H1 (cell line): Measurements from ENCODE around the gene DOCK3. TPM values are rescaled to one million over a fixed set of nuclear protein-coding genes. Genes with fewer than 3 reads are reported as not detected.

Experiments used
- CTCF ChIA-PET: fragments of 300-600 bp; sonication (Branson Sonifier 250); formaldehyde crosslinking; loops from one replicate; lab custom pipeline; 2021; ENCODE audit not compliant: partially characterized antibody; lab: Charles Lee
- POLR2A ChIA-PET: fragments of 300-600 bp; sonication (Branson Sonifier 250); formaldehyde crosslinking; loops from one replicate; lab custom pipeline; 2021; ENCODE audit warnings: inconsistent platforms; ENCODE audit not compliant: partially characterized antibody; lab: Charles Lee
- DNase-seq, 2 experiments: peaks; one replicate each; pipeline versions ENCODE4 v3.0.0 to v3.0.0-alpha.2; 2010 to 2022; ENCODE audit warnings: low spot score in 2 of 2, low read depth in 1 of 2, mixed read lengths in 1 of 2
- FAIRE-seq: peaks from 2 replicates; lab custom pipeline; 2011; peaks lifted over from hg19 to GRCh38; lab: Jason Lieb, UNC
- H2AFZ ChIP-seq: 2 replicates; pipeline ENCODE4 v1.8.1; 2012; ENCODE audit warnings: low read length, inconsistent platforms
- H2AK5ac ChIP-seq: 2 replicates; pipeline ENCODE4 v1.6.1; 2013; ENCODE audit warnings: low read depth, low read length
- H2BK120ac ChIP-seq: replicated peaks from 2 replicates; pipeline ENCODE3; 2013; ENCODE audit warnings: low read depth, low read length, inconsistent platforms
- H2BK12ac ChIP-seq: 2 replicates; pipeline ENCODE4 v1.6.1; 2013; ENCODE audit warnings: low read depth, low read length
- H2BK15ac ChIP-seq: 2 replicates; pipeline ENCODE4 v1.6.1; 2013; ENCODE audit warnings: low read length
- H2BK20ac ChIP-seq: 2 replicates; pipeline ENCODE4 v1.6.1; 2013; ENCODE audit warnings: low read length
- H2BK5ac ChIP-seq: 2 replicates; pipeline ENCODE4 v1.6.1; 2013; ENCODE audit warnings: low read depth, low read length
- H3K14ac ChIP-seq: 2 replicates; pipeline ENCODE4 v1.6.1; 2013; ENCODE audit warnings: inconsistent platforms; ENCODE audit not compliant: insufficient read length
- H3K18ac ChIP-seq: 2 replicates; pipeline ENCODE4 v1.6.1; 2013; ENCODE audit warnings: low read length; ENCODE audit errors: extremely low read depth
- H3K23ac ChIP-seq: 2 replicates; pipeline ENCODE4 v1.6.1; 2013; ENCODE audit warnings: inconsistent platforms; ENCODE audit not compliant: insufficient read length
- H3K23me2 ChIP-seq: 2 replicates; pipeline ENCODE4 v1.6.1; 2013; ENCODE audit warnings: low read depth, low read length
- H3K27ac ChIP-seq: 2 replicates; pipeline ENCODE4 v1.6.1; 2011; ENCODE audit warnings: low read depth, low read length, inconsistent platforms
- H3K27me3 ChIP-seq, 4 experiments: replicated peaks in 1 of 4; 1 replicate in 1 of 4; 2 replicates in 3 of 4; pipeline versions ENCODE4 v1.6.1 to v1.8.1; 2011 to 2013; ENCODE audit warnings: low read length in 3 of 4, mild to moderate bottlenecking in 3 of 4, inconsistent platforms in 2 of 4, mixed read lengths in 2 of 4, moderate library complexity in 1 of 4; ENCODE audit not compliant: control insufficient read depth in 3 of 4, insufficient read depth in 3 of 4; ENCODE audit errors: extremely low read depth in 1 of 4
- H3K36me3 ChIP-seq, 4 experiments: 2 replicates each; pipeline versions ENCODE4 v1.6.1 to v1.8.1; 2011 to 2013; ENCODE audit warnings: mild to moderate bottlenecking in 4 of 4, low read length in 3 of 4, moderate library complexity in 2 of 4, control low read depth in 1 of 4, inconsistent platforms in 1 of 4; ENCODE audit not compliant: insufficient read depth in 4 of 4, control insufficient read depth in 2 of 4
- H3K4ac ChIP-seq: replicated peaks from 2 replicates; pipeline ENCODE3; 2013; ENCODE audit warnings: low read length, low read depth, mixed read lengths, inconsistent platforms; ENCODE audit not compliant: insufficient read length
- H3K4me1 ChIP-seq, 4 experiments: replicated peaks in 1 of 4; 1 replicate in 1 of 4; 2 replicates in 3 of 4; pipeline versions ENCODE4 v1.6.1 to v1.8.1; 2011 to 2013; ENCODE audit warnings: low read length in 3 of 4, inconsistent platforms in 2 of 4, mixed read lengths in 1 of 4; ENCODE audit not compliant: insufficient read depth in 4 of 4, control insufficient read depth in 3 of 4
- H3K4me2 ChIP-seq, 2 experiments: 2 replicates each; pipeline versions ENCODE4 v1.6.1 to v1.8.1; 2011 to 2013; ENCODE audit warnings: low read depth in 2 of 2, low read length in 2 of 2, control low read depth in 1 of 2, inconsistent platforms in 1 of 2, mild to moderate bottlenecking in 1 of 2; ENCODE audit not compliant: insufficient read depth in 1 of 2
- H3K4me3 ChIP-seq, 4 experiments: fragments of 200-600, 300-600 bp in 1 of 4; sonication (generic), shearing (Covaris generic), sonication (Bioruptor Twin) in 1 of 4; 2 replicates each; pipeline versions ENCODE4 v1.5.1 to v1.8.1; 2011 to 2016; ENCODE audit warnings: low read length in 4 of 4, low read depth in 3 of 4, control low read depth in 2 of 4, inconsistent platforms in 2 of 4, mild to moderate bottlenecking in 2 of 4, mixed read lengths in 1 of 4, moderate library complexity in 1 of 4; ENCODE audit not compliant: insufficient read depth in 2 of 4; ENCODE audit errors: extremely low read depth in 1 of 4
- H3K56ac ChIP-seq: replicated peaks from 2 replicates; pipeline ENCODE3; 2013; ENCODE audit warnings: low read depth, mild to moderate bottlenecking, mixed read lengths, low read length, inconsistent platforms; ENCODE audit not compliant: insufficient read length
- H3K79me1 ChIP-seq: 2 replicates; pipeline ENCODE4 v1.6.1; 2013; ENCODE audit warnings: low read depth, low read length, control low read depth
- H3K79me2 ChIP-seq, 2 experiments: 2 replicates each; pipeline versions ENCODE4 v1.6.1 to v1.8.1; 2012 to 2013; ENCODE audit warnings: low read length in 2 of 2, mild to moderate bottlenecking in 2 of 2, inconsistent platforms in 1 of 2; ENCODE audit not compliant: insufficient read depth in 2 of 2, control insufficient read depth in 1 of 2
- H3K9ac ChIP-seq, 4 experiments: replicated peaks in 1 of 4; 1 replicate in 1 of 4; 2 replicates in 3 of 4; pipeline versions ENCODE4 v1.6.1 to v1.8.1; 2011 to 2013; ENCODE audit warnings: low read depth in 3 of 4, low read length in 3 of 4, control low read depth in 2 of 4, mild to moderate bottlenecking in 2 of 4, moderate library complexity in 2 of 4, inconsistent platforms in 1 of 4; ENCODE audit errors: extremely low read depth in 1 of 4
- H3K9me3 ChIP-seq, 2 experiments: 2 replicates each; pipeline versions ENCODE4 v1.6.1 to v1.8.1; 2012 to 2013; ENCODE audit warnings: mild to moderate bottlenecking in 2 of 2, moderate library complexity in 2 of 2, control low read depth in 1 of 2, inconsistent platforms in 1 of 2, low read depth in 1 of 2, low read length in 1 of 2, mixed read lengths in 1 of 2; ENCODE audit not compliant: insufficient read depth in 2 of 2
- H4K20me1 ChIP-seq, 2 experiments: replicated peaks in 1 of 2; 2 replicates each; pipeline versions ENCODE3 to v1.8.1; 2011 to 2013; ENCODE audit warnings: inconsistent platforms in 2 of 2, low read length in 2 of 2, mild to moderate bottlenecking in 1 of 2; ENCODE audit not compliant: insufficient read depth in 2 of 2, control insufficient read depth in 1 of 2
- H4K5ac ChIP-seq: 2 replicates; pipeline ENCODE4 v1.6.1; 2013; ENCODE audit warnings: low read length, low read depth, mixed read lengths, inconsistent platforms; ENCODE audit not compliant: insufficient read length
- H4K8ac ChIP-seq: 2 replicates; pipeline ENCODE4 v1.8.0; 2013; ENCODE audit warnings: mild to moderate bottlenecking, moderate library complexity, low read length, inconsistent platforms; ENCODE audit not compliant: insufficient read depth; ENCODE audit errors: extremely low read depth
- H4K91ac ChIP-seq: replicated peaks from 2 replicates; pipeline ENCODE3; 2013; ENCODE audit warnings: low read length, mixed read lengths, inconsistent platforms; ENCODE audit not compliant: insufficient read length
- EP300 ChIP-seq, 2 experiments: IDR thresholded peaks; 1 replicate in 1 of 2; 2 replicates in 1 of 2; pipeline ENCODE4 v1.6.1; 2011 to 2012; ENCODE audit warnings: low read depth in 2 of 2, low read length in 2 of 2, mild to moderate bottlenecking in 2 of 2, borderline replicate concordance in 1 of 2, inconsistent platforms in 1 of 2, moderate library complexity in 1 of 2
- HDAC6 ChIP-seq: IDR thresholded peaks from one replicate; pipeline ENCODE4 v1.7.1; 2012; ENCODE audit warnings: low read depth, mild to moderate bottlenecking, inconsistent platforms, low read length, moderate library complexity
- POLR2A ChIP-seq, 2 experiments: IDR thresholded peaks; 1 replicate in 1 of 2; 2 replicates in 1 of 2; pipeline ENCODE4 v1.6.1; 2011; ENCODE audit warnings: low read depth in 2 of 2, low read length in 2 of 2, mild to moderate bottlenecking in 2 of 2; ENCODE audit errors: control extremely low read depth in 1 of 2
- SP1 ChIP-seq: IDR thresholded peaks from 2 replicates; pipeline ENCODE4 v1.6.1; 2011; ENCODE audit warnings: low read depth, low read length
- SUZ12 ChIP-seq: fragments of 200-600 bp; sonication (generic); IDR thresholded peaks from 2 replicates; pipeline ENCODE4 v1.6.1; 2012; ENCODE audit warnings: mild to moderate bottlenecking, inconsistent platforms, low read length, moderate library complexity, mixed read lengths
- WGBS, 2 experiments: shearing (Covaris generic) in 1 of 2; methylation state at CpG; one replicate each; pipeline versions ENCODE4 v1.1.6 to v1.1.7; 2013 to 2015; ENCODE audit warnings: low lambda C conversion rate in 2 of 2, mixed read lengths in 2 of 2, inconsistent platforms in 1 of 2, low coverage in 1 of 2, missing lambda C conversion rate in 1 of 2; ENCODE audit not compliant: insufficient replicate concordance in 2 of 2, insufficient coverage in 1 of 2, insufficient read length in 1 of 2; ENCODE audit errors: extremely low coverage in 1 of 2, missing lambda C conversion rate in 1 of 2; 5-methylcytosine and 5-hydroxymethylcytosine counted together
- polyA plus RNA-seq, 7 experiments: library from polyadenylated mRNA; depleted of rRNA in 3 of 7; stranded (reverse) in 5 of 7; unstranded in 2 of 7; fragments of >200 nt in 5 of 7; fragments of 200-250 nt in 2 of 7; gene quantifications; 1 replicate in 5 of 7; 2 replicates in 1 of 7; 4 replicates in 1 of 7; pipeline versions ENCODE4 v1.2.1 to v1.2.3, GENCODE V29; 2011 to 2013; ENCODE audit warnings: missing spikeins in 2 of 7, mixed read lengths in 2 of 7
- total RNA-seq: library from RNA; stranded (reverse); fragmentation: NEBNext Ultra II Directional; extraction: Animal tissue kit (Norgen Biotek cat#: 25700); gene quantifications from 2 replicates; pipeline ENCODE4 v1.2.1, GENCODE V29; 2021

DOCK3 gene
- total and polyA plus RNA-seq, 2 of the 8 experiments (the other 6 are each of a cell fraction or from before 2014, with no cell fraction given), result 2.7 to 5.0 TPM

GRCh38 chr3:50853936-50854335, 179.2 kb downstream of the DOCK3 start:
- FAIRE-seq (no peak), DNase-seq (no peak)
- no peak overlapping the region for H3K9ac ChIP-seq
- H2BK20ac ChIP-seq, result no peak overlapping the region
- H3K79me1 ChIP-seq, result no peaks in the 10 kb centered on the region
- 0 out of 4 replicates have a peak, but pooled peaks cover 0 to 3% of the 10 kb centered on the region in 2 experiments for H3K79me2 ChIP-seq
- no peaks in the 10 kb centered on the region for H3K36me3 ChIP-seq
- H3K56ac ChIP-seq, result no peak overlapping the region
- H2BK5ac ChIP-seq, result no peak overlapping the region
- H2AK5ac ChIP-seq, result no peak overlapping the region
- H3K27ac ChIP-seq, result no peak overlapping the region
- H2BK120ac ChIP-seq, result no peak overlapping the region
- H2BK15ac ChIP-seq, result no peak overlapping the region
- no peak overlapping the region for H4K5ac ChIP-seq
- no peak overlapping the region for H3K4me2 ChIP-seq
- H3K23ac ChIP-seq, result no peak overlapping the region
- no peaks in the 10 kb centered on the region for H4K20me1 ChIP-seq
- no peaks in the 10 kb centered on the region for H3K23me2 ChIP-seq
- TF ChIP-seq EP300 (IDR thresholded peaks at IDR 0.05; ENCODE audit: borderline replicate concordance in 1 of 2, low read depth in 2 of 2, low read length in 2 of 2), result no peak
- TF ChIP-seq SP1, result no peak
- TF ChIP-seq HDAC6, result no peak
- TF ChIP-seq SUZ12, result no peak
- TF ChIP-seq POLR2A (IDR thresholded peaks at IDR 0.05; ENCODE audit: control extremely low read depth in 1 of 2, low read depth in 2 of 2, low read length in 2 of 2), result no peak
- no peak overlapping the region for H4K8ac ChIP-seq
- H4K91ac ChIP-seq, result no peak overlapping the region
- 0 out of 7 replicates have a peak, but pooled peaks cover 0 to 3% (median 0%) of the 10 kb centered on the region in 4 experiments for H3K4me1 ChIP-seq
- H3K9me3 ChIP-seq, result peaks cover 0 to 3% of the 10 kb centered on the region in 2 experiments; a peak in 1 of 4 replicates
- H2AFZ ChIP-seq, result no peak overlapping the region
- H3K4me3 ChIP-seq, result no peak overlapping the region
- no peak overlapping the region for H2BK12ac ChIP-seq
- no peak overlapping the region for H3K18ac ChIP-seq
- no peaks in the 10 kb centered on the region for H3K27me3 ChIP-seq
- CTCF ChIA-PET, result interaction anchor here (0.9 kb wide), 1 partner anchor 8 kb away, joined by 3 read pairs; no protein-coding TSS in a partner anchor
- H3K4ac ChIP-seq, result no peak overlapping the region
- POLR2A ChIA-PET, result interaction anchor here (0.6 kb wide), 1 partner anchor 1606 kb away, joined by 5 read pairs; no protein-coding TSS in a partner anchor
- WGBS, 2 experiments, result 94% methylated on average over 4 of the region's 4 CpGs; no CpG with 5 or more reads in 1 of the 2 experiments
- H3K14ac ChIP-seq, result no peak overlapping the region
